Thoracic aorta (tissue), 2 donors: ENCODE results near the gene ETV1. TPM values are rescaled to one million over a fixed set of nuclear protein-coding genes. Genes with fewer than 3 reads are reported as not detected.

Experiments used
- ATAC-seq: fragments of 150-250 bp; one replicate; pipeline ENCODE4 v1.8.0; 2017; ENCODE audit warnings: low read depth; ENCODE audit not compliant: insufficient number of reproducible peaks, low FRiP score
- DNase-seq: peaks from one replicate; pipeline ENCODE4 v3.0.0-alpha.2; 2020; ENCODE audit warnings: low spot score
- H3K27ac ChIP-seq, 2 donors: fragments of 200-600 bp; sonication (generic); 1 replicate in 1 of 2; 2 replicates in 1 of 2; pipeline ENCODE4 v1.5.1; 2016; ENCODE audit warnings: mild to moderate bottlenecking in 2 of 2, moderate library complexity in 2 of 2
- H3K27me3 ChIP-seq: fragments of 200-600 bp; sonication (generic); replicated peaks from 2 replicates; pipeline ENCODE4 v1.6.0; 2016; ENCODE audit warnings: mild to moderate bottlenecking; ENCODE audit not compliant: insufficient read depth
- H3K36me3 ChIP-seq: fragments of 200-600 bp; sonication (generic); one replicate; pipeline ENCODE4 v1.5.1; 2016
- H3K4me1 ChIP-seq, 2 donors: fragments of 200-600 bp; sonication (generic); 1 replicate in 1 of 2; 2 replicates in 1 of 2; pipeline versions ENCODE4 v1.5.1 to v1.6.0; 2016; ENCODE audit warnings: low read depth in 2 of 2, mild to moderate bottlenecking in 1 of 2; ENCODE audit not compliant: control insufficient read depth in 1 of 2
- H3K4me3 ChIP-seq: fragments of 200-600 bp; sonication (generic); 2 replicates; pipeline ENCODE4 v1.5.1; 2016; ENCODE audit warnings: mild to moderate bottlenecking
- H3K9me3 ChIP-seq: fragments of 200-600 bp; sonication (generic); 2 replicates; pipeline ENCODE4 v1.5.1; 2016
- total RNA-seq, 2 donors: library from RNA; depleted of rRNA; stranded (reverse); fragments of >200 nt; gene quantifications; one replicate each; pipeline versions ENCODE4 v1.1.0 to v1.2.3, GENCODE V29; 2016
- TF ChIP-seq, protein P1 (sequence below): fragments of 200-600 bp; sonication (generic); IDR thresholded peaks from one replicate; pipeline ENCODE4 v1.5.1; 2019; ENCODE audit warnings: antibody characterized with exemption

ETV1 gene
- total RNA-seq, 2 donors from 2014 or later = 5.9 to 8.7 TPM

DNA sequence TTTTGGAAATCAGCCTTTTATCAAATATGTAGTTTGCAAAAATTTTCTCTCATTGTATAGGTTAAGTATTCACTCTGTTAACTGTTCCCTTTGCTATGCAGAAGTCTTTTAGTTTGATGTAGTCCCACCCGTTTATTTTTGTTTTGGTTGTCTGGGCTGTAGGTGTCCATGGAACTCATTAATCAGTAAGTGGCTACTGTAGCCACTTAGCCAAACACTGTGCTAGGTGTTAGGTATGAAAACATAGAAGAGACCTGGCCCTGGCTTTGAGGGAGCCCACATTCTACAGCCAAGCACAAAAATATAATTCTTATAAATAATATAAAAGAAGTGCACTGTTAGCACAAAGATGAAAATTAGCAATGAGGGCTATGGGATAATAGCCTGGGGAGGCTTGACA is 133.5 kb downstream of the ETV1 start:
- no peak overlapping the region for H3K4me3 ChIP-seq
- no peak overlapping the region for H3K27ac ChIP-seq
- DNase-seq (no peak), ATAC-seq (no peak)
- H3K4me1 ChIP-seq = no peaks in the 10 kb centered on the region
- no peaks in the 10 kb centered on the region for H3K9me3 ChIP-seq
- TF ChIP-seq, protein P1, sequence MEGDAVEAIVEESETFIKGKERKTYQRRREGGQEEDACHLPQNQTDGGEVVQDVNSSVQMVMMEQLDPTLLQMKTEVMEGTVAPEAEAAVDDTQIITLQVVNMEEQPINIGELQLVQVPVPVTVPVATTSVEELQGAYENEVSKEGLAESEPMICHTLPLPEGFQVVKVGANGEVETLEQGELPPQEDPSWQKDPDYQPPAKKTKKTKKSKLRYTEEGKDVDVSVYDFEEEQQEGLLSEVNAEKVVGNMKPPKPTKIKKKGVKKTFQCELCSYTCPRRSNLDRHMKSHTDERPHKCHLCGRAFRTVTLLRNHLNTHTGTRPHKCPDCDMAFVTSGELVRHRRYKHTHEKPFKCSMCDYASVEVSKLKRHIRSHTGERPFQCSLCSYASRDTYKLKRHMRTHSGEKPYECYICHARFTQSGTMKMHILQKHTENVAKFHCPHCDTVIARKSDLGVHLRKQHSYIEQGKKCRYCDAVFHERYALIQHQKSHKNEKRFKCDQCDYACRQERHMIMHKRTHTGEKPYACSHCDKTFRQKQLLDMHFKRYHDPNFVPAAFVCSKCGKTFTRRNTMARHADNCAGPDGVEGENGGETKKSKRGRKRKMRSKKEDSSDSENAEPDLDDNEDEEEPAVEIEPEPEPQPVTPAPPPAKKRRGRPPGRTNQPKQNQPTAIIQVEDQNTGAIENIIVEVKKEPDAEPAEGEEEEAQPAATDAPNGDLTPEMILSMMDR = no peak
- no peaks in the 10 kb centered on the region for H3K27me3 ChIP-seq
- H3K36me3 ChIP-seq = no peaks in the 10 kb centered on the region

DNA sequence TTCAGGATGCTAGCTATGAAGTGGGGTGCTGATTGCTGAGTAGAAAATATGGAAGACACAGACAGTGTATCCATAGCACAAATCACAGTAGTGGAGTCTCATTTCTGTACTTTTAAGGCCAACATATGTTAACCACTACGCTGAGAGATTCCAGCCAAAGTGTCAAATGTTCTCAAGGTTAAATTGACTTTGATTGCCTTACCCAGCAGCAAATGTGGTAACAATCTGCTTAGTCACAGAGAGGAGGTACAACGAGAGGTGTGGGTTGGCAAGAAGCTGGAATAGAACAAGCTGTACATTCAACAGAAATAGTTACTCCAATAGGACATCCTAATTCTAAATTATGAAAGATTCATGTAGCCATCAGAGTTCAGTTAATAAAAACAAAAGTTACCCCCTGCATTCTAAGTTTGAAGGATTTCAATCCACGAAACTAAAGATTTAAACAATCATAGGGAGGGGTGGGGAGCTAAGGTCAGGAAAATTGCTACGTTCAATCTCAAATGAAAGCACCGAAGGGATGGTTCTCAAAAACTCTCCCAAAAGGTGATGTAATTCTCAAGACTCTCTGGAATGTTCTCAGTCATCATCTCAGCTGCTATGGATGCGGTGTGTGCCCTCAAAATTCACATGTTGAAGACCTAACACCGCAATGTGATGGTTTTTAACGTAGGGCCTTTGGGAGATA is 137.0 kb downstream of the ETV1 start:
- H3K27me3 ChIP-seq = no peaks in the 10 kb centered on the region
- DNase-seq (no peak), ATAC-seq (no peak)
- H3K4me3 ChIP-seq = no peak overlapping the region
- no peak overlapping the region for H3K27ac ChIP-seq
- peaks cover 0 to 13% of the 10 kb centered on the region in 2 donors for H3K4me1 ChIP-seq
- TF ChIP-seq, protein P1 = no peak
- H3K36me3 ChIP-seq = no peaks in the 10 kb centered on the region
- no peaks in the 10 kb centered on the region for H3K9me3 ChIP-seq

DNA sequence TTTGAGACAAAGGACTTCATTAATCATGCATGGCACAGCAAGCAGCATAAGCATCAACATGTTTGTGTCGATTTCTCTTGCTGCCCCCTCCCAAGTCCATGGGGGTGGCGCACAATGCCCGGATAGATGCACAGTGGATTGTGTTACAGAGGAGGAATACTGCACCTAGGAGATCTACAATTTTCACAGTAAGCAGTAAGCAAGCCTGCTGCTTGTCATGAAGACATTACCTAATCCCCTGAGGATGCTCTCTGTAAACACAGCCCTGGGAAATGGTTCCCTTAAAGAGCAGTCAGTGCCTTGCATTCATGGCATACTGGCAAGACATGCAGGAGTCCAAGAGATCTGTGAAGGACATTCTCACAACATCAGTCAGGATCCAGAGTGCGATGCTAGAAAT is 137.7 kb downstream of the ETV1 start:
- DNase-seq (no peak), ATAC-seq (no peak)
- Histone ChIP-seq H3K9me3 (no peaks in the 10 kb centered on the region), H3K27ac (no peak overlapping the region), H3K27me3 (no peaks in the 10 kb centered on the region), H3K4me3 (no peak overlapping the region), H3K4me1 (peaks cover 0 to 13% of the 10 kb centered on the region in 2 donors), H3K36me3 (no peaks in the 10 kb centered on the region)
- TF ChIP-seq, protein P1 = no peak

DNA sequence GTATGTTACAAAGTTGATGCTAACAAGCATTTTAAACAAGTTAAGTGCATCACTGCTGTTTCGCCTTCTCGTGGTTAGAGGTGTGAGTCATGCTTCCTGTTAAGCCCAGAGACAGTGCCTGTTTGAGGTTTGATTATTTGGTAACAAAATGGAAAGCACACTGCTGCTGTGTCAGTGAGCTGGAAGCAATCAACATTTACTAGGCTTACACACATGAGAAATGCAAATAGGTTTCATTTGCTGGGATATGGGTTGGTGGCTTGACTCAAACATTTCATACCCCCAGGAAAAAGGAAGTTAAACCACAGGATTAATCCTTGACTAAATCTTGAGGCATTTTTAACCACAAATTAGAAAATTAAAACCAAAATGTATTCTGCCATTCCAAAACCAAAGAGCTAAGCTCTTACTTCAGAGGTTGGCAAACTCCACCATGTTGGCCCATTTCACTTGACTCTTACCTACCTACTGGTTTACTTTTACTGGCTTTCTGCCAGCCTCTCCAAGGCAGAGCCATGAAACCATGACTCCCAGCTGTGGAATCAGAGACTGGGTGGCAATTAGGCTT is 139.2 kb downstream of the ETV1 start:
- peak; percentile 32 for ATAC-seq
- H3K27ac ChIP-seq = no peak overlapping the region
- no peak for DNase-seq
- H3K27me3 ChIP-seq = no peaks in the 10 kb centered on the region
- TF ChIP-seq, protein P1 = no peak
- H3K4me3 ChIP-seq = no peak overlapping the region
- peaks cover 0 to 13% of the 10 kb centered on the region in 2 donors for H3K4me1 ChIP-seq
- H3K9me3 ChIP-seq = no peaks in the 10 kb centered on the region
- H3K36me3 ChIP-seq = no peaks in the 10 kb centered on the region

DNA sequence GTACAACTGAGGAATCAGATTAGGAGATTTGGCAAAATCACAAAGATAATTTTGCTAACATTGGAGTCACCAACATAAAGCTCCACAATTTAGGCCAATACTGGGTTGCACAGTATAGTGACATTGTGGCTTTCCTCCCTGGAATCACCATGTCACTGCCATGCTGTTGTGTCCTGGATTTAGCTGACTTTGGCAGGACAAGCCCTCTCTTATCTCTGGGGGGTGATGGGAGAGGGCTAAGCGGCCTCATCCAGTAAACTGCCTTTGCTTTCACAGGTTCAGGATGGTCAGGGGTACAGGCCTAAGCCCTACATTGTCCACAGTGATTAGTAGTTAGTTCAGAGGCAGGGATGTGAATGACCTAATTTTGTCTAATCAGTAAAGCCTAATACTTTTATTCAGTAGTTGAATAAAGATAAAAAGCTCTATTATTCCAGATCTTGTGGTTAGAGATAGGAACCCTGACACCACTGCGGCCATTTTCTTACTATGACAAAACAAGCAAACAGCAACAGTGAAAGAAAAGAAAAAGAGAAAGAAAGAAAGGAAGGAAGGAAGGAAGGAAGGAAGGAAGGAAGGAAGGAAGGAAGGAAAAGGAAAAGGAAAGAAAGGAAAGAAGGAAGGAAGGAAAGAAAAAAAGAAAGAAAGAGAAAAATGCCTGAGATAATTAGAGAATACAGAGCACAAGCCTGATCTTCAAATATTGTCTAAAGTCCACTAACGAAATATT is 140.1 kb downstream of the ETV1 start:
- no peak overlapping the region for H3K27ac ChIP-seq
- no peak for ATAC-seq

More for the DNA sequence above, 140.1 kb downstream of the ETV1 start:
- H3K36me3 ChIP-seq = no peaks in the 10 kb centered on the region
- no peaks in the 10 kb centered on the region for H3K9me3 ChIP-seq
- H3K27me3 ChIP-seq = no peaks in the 10 kb centered on the region
- H3K4me1 ChIP-seq = peaks cover 0 to 13% of the 10 kb centered on the region in 2 donors
- TF ChIP-seq, protein P1 = no peak
- DNase-seq = no peak
- no peak overlapping the region for H3K4me3 ChIP-seq
